Measurements from ENCODE around the gene TBX19.

The TBX19 gene

GRCh38 chr1:168304865-168305264 lies 24.2 kb downstream of the TBX19 start:
- H3K27ac ChIP-seq (ENCODE audit: low read depth, low read length), result no peak overlapping the region

GRCh38 chr1:168312718-168313604 lies 32.3 kb downstream of the TBX19 start:
- Histone ChIP-seq H3K36me3 (ENCODE audit: control insufficient read depth, insufficient read depth, low read length) (peaks cover 2% of the 10 kb centered on the region), H3K4me1 (ENCODE audit: control insufficient read depth, insufficient read depth, low read length) (no peaks in the 10 kb centered on the region), H3K27ac (ENCODE audit: low read depth, low read length) (no peak overlapping the region)

More at GRCh38 chr1:168304865-168305264, 24.2 kb downstream of the TBX19 start:
- no peaks in the 10 kb centered on the region for H3K27me3 ChIP-seq (ENCODE audit: control insufficient read depth, insufficient read depth, low read length)
- H3K36me3 ChIP-seq (ENCODE audit: control insufficient read depth, insufficient read depth, low read length), result no peaks in the 10 kb centered on the region
- no peak overlapping the region for H3K9ac ChIP-seq (ENCODE audit: low read length)
- no peak overlapping the region for H3K4me3 ChIP-seq (ENCODE audit: low read length)
- no peaks in the 10 kb centered on the region for H3K4me1 ChIP-seq (ENCODE audit: control insufficient read depth, insufficient read depth, low read length)

GRCh38 chr1:168316142-168316541 lies 35.5 kb downstream of the TBX19 start:
- Histone ChIP-seq H3K4me3 (ENCODE audit: low read length) (no peak overlapping the region), H3K4me1 (ENCODE audit: control insufficient read depth, insufficient read depth, low read length) (peaks cover 6% of the 10 kb centered on the region), H3K27ac (ENCODE audit: low read depth, low read length) (no peak overlapping the region), H3K27me3 (ENCODE audit: control insufficient read depth, insufficient read depth, low read length) (no peaks in the 10 kb centered on the region), H3K9ac (ENCODE audit: low read length) (no peak overlapping the region), H3K36me3 (ENCODE audit: control insufficient read depth, insufficient read depth, low read length) (peaks cover 2% of the 10 kb centered on the region)

More at GRCh38 chr1:168312718-168313604, 32.3 kb downstream of the TBX19 start:
- H3K27me3 ChIP-seq (ENCODE audit: control insufficient read depth, insufficient read depth, low read length), result no peaks in the 10 kb centered on the region
- no peak overlapping the region for H3K9ac ChIP-seq (ENCODE audit: low read length)
- no peak overlapping the region for H3K4me3 ChIP-seq (ENCODE audit: low read length)

- H3K4me3 ChIP-seq (ENCODE audit: low read length), result no peak overlapping the region
- H3K27me3 ChIP-seq (ENCODE audit: control insufficient read depth, insufficient read depth, low read length), result no peaks in the 10 kb centered on the region
- no peak overlapping the region for H3K9ac ChIP-seq (ENCODE audit: low read length)
- H3K36me3 ChIP-seq (ENCODE audit: control insufficient read depth, insufficient read depth, low read length), result peaks cover 2% of the 10 kb centered on the region
- H3K27ac ChIP-seq (ENCODE audit: low read depth, low read length), result no peak overlapping the region
- H3K4me1 ChIP-seq (ENCODE audit: control insufficient read depth, insufficient read depth, low read length), result peaks cover 8% of the 10 kb centered on the region
These were observed 36.6 kb downstream of the TBX19 start for GRCh38 chr1:168317309-168317708.

GRCh38 chr1:168319691-168320090 lies 39.0 kb downstream of the TBX19 start:
- no peak overlapping the region for H3K9ac ChIP-seq (ENCODE audit: low read length)
- H3K4me3 ChIP-seq (ENCODE audit: low read length), result no peak overlapping the region
- no peaks in the 10 kb centered on the region for H3K27me3 ChIP-seq (ENCODE audit: control insufficient read depth, insufficient read depth, low read length)
- peaks cover 8% of the 10 kb centered on the region for H3K4me1 ChIP-seq (ENCODE audit: control insufficient read depth, insufficient read depth, low read length)
- H3K36me3 ChIP-seq (ENCODE audit: control insufficient read depth, insufficient read depth, low read length), result no peaks in the 10 kb centered on the region
- H3K27ac ChIP-seq (ENCODE audit: low read depth, low read length), result no peak overlapping the region

- H3K9ac ChIP-seq (ENCODE audit: low read length), result no peak overlapping the region
- H3K27ac ChIP-seq (ENCODE audit: low read depth, low read length), result no peak overlapping the region
- H3K4me3 ChIP-seq (ENCODE audit: low read length), result no peak overlapping the region
- peaks cover 8% of the 10 kb centered on the region for H3K4me1 ChIP-seq (ENCODE audit: control insufficient read depth, insufficient read depth, low read length)
- H3K36me3 ChIP-seq (ENCODE audit: control insufficient read depth, insufficient read depth, low read length), result no peaks in the 10 kb centered on the region
- no peaks in the 10 kb centered on the region for H3K27me3 ChIP-seq (ENCODE audit: control insufficient read depth, insufficient read depth, low read length)
These were observed 39.5 kb downstream of the TBX19 start for GRCh38 chr1:168320149-168320548.

- H3K4me1 ChIP-seq (ENCODE audit: control insufficient read depth, insufficient read depth, low read length), result peaks cover 8% of the 10 kb centered on the region
- H3K36me3 ChIP-seq (ENCODE audit: control insufficient read depth, insufficient read depth, low read length), result no peaks in the 10 kb centered on the region
- peak overlapping the region; percentile 78 for H3K27ac ChIP-seq (ENCODE audit: low read depth, low read length)
- no peak overlapping the region for H3K9ac ChIP-seq (ENCODE audit: low read length)
- peak overlapping the region; percentile 3 for H3K4me3 ChIP-seq (ENCODE audit: low read length)
- H3K27me3 ChIP-seq (ENCODE audit: control insufficient read depth, insufficient read depth, low read length), result no peaks in the 10 kb centered on the region
These were observed 40.2 kb downstream of the TBX19 start for GRCh38 chr1:168320800-168321450.

GRCh38 chr1:168321945-168322344 lies 41.3 kb downstream of the TBX19 start:
- no peak overlapping the region for H3K9ac ChIP-seq (ENCODE audit: low read length)
- no peak overlapping the region for H3K27ac ChIP-seq (ENCODE audit: low read depth, low read length)
- H3K27me3 ChIP-seq (ENCODE audit: control insufficient read depth, insufficient read depth, low read length), result no peaks in the 10 kb centered on the region
- H3K4me1 ChIP-seq (ENCODE audit: control insufficient read depth, insufficient read depth, low read length), result peaks cover 8% of the 10 kb centered on the region
- no peak overlapping the region for H3K4me3 ChIP-seq (ENCODE audit: low read length)
- H3K36me3 ChIP-seq (ENCODE audit: control insufficient read depth, insufficient read depth, low read length), result no peaks in the 10 kb centered on the region

GRCh38 chr1:168324745-168325425 lies 44.2 kb downstream of the TBX19 start:
- H3K4me1 ChIP-seq (ENCODE audit: control insufficient read depth, insufficient read depth, low read length), result peaks cover 8% of the 10 kb centered on the region
- no peak overlapping the region for H3K9ac ChIP-seq (ENCODE audit: low read length)
- H3K27ac ChIP-seq (ENCODE audit: low read depth, low read length), result no peak overlapping the region
- no peaks in the 10 kb centered on the region for H3K36me3 ChIP-seq (ENCODE audit: control insufficient read depth, insufficient read depth, low read length)
- no peaks in the 10 kb centered on the region for H3K27me3 ChIP-seq (ENCODE audit: control insufficient read depth, insufficient read depth, low read length)
- no peak overlapping the region for H3K4me3 ChIP-seq (ENCODE audit: low read length)

- Histone ChIP-seq H3K27ac (ENCODE audit: low read depth, low read length) (no peak overlapping the region), H3K9ac (ENCODE audit: low read length) (no peak overlapping the region), H3K4me3 (ENCODE audit: low read length) (no peak overlapping the region), H3K4me1 (ENCODE audit: control insufficient read depth, insufficient read depth, low read length) (no peaks in the 10 kb centered on the region), H3K27me3 (ENCODE audit: control insufficient read depth, insufficient read depth, low read length) (no peaks in the 10 kb centered on the region), H3K36me3 (ENCODE audit: control insufficient read depth, insufficient read depth, low read length) (no peaks in the 10 kb centered on the region)
These were observed 48.2 kb downstream of the TBX19 start for GRCh38 chr1:168328731-168329364.

- H3K27ac ChIP-seq (ENCODE audit: low read depth, low read length), result no peak overlapping the region
- H3K36me3 ChIP-seq (ENCODE audit: control insufficient read depth, insufficient read depth, low read length), result no peaks in the 10 kb centered on the region
- no peaks in the 10 kb centered on the region for H3K4me1 ChIP-seq (ENCODE audit: control insufficient read depth, insufficient read depth, low read length)
- no peaks in the 10 kb centered on the region for H3K27me3 ChIP-seq (ENCODE audit: control insufficient read depth, insufficient read depth, low read length)
- no peak overlapping the region for H3K4me3 ChIP-seq (ENCODE audit: low read length)
- no peak overlapping the region for H3K9ac ChIP-seq (ENCODE audit: low read length)
These were observed 49.6 kb downstream of the TBX19 start for GRCh38 chr1:168330285-168330684.

GRCh38 chr1:168331569-168331968 lies 50.9 kb downstream of the TBX19 start:
- no peak overlapping the region for H3K9ac ChIP-seq (ENCODE audit: low read length)
- H3K36me3 ChIP-seq (ENCODE audit: control insufficient read depth, insufficient read depth, low read length), result no peaks in the 10 kb centered on the region
- no peak overlapping the region for H3K4me3 ChIP-seq (ENCODE audit: low read length)
- H3K4me1 ChIP-seq (ENCODE audit: control insufficient read depth, insufficient read depth, low read length), result no peaks in the 10 kb centered on the region
- no peak overlapping the region for H3K27ac ChIP-seq (ENCODE audit: low read depth, low read length)
- no peaks in the 10 kb centered on the region for H3K27me3 ChIP-seq (ENCODE audit: control insufficient read depth, insufficient read depth, low read length)
